Gastrocnemius medialis (tissue), 4 donors: ENCODE data around the gene KDM3A. TPM values are rescaled to one million over a fixed set of nuclear protein-coding genes. Genes with fewer than 3 reads are reported as not detected.

Source experiments
- ATAC-seq, 2 donors: fragments of 150-250 bp; one replicate each; pipeline ENCODE4 v1.9.1; 2016
- DNase-seq, 2 donors: peaks; one replicate each; pipeline ENCODE4 v3.0.0-alpha.2; 2019
- H3K27ac ChIP-seq, 4 donors: fragments of 200-600 bp; sonication (generic); 1 replicate in 1 of 4; 2 replicates in 3 of 4; pipeline ENCODE4 v1.5.1; 2016 to 2018; ENCODE audit warnings: mild to moderate bottlenecking in 2 of 4, moderate library complexity in 1 of 4
- H3K27me3 ChIP-seq, 3 donors: fragments of 200-600 bp; sonication (generic) in 2 of 3; 1 replicate in 1 of 3; 2 replicates in 2 of 3; pipeline versions ENCODE4 v1.5.1 to v1.6.0; 2016 to 2019; ENCODE audit warnings: mild to moderate bottlenecking in 1 of 3, moderate library complexity in 1 of 3
- H3K36me3 ChIP-seq, 2 donors: fragments of 200-600 bp; sonication (generic) in 1 of 2; one replicate each; pipeline ENCODE4 v1.5.1; 2017 to 2018
- H3K4me1 ChIP-seq, 2 donors: fragments of 200-600 bp; sonication (generic) in 1 of 2; one replicate each; pipeline ENCODE4 v1.5.1; 2016 to 2017; ENCODE audit warnings: mild to moderate bottlenecking in 2 of 2
- H3K4me3 ChIP-seq, 4 donors: fragments of 200-600 bp; sonication (generic) in 3 of 4; 1 replicate in 1 of 4; 2 replicates in 3 of 4; pipeline ENCODE4 v1.5.1; 2016 to 2019; ENCODE audit warnings: mild to moderate bottlenecking in 2 of 4
- H3K9me3 ChIP-seq, 3 donors: fragments of 200-600 bp; sonication (generic) in 2 of 3; 1 replicate in 1 of 3; 2 replicates in 2 of 3; pipeline ENCODE4 v1.5.1; 2016 to 2019
- POLR2A ChIP-seq, 2 donors: fragments of 450-650 bp; IDR thresholded peaks; one replicate each; pipeline ENCODE4 v1.6.1; 2017; ENCODE audit warnings: antibody characterized with exemption in 2 of 2, mild to moderate bottlenecking in 2 of 2, moderate library complexity in 2 of 2
- in situ Hi-C, 4 donors: fragments of 200-750 bp; cut with MboI; loops; one replicate each; pipeline versions ENCODE4 v1.15.0 to v1.8.0; 2017; ENCODE audit warnings: low sequenced_read_pairs in 4 of 4
- intact Hi-C: fragments of 100-400 bp; cut with DNase I; formaldehyde crosslinking; loops from one replicate; pipeline ENCODE4 v1.15.1; 2023; ENCODE audit warnings: low total_unique reads
- total RNA-seq, 4 donors: library from RNA; depleted of rRNA; stranded (reverse); fragments of >200 nt; gene quantifications; one replicate each; pipeline versions ENCODE4 v1.1.0 to v1.2.3, GENCODE V29; 2016
- TF ChIP-seq, protein P1 (sequence below), 5 experiments: fragments of 450-650 bp in 3 of 5; fragments of 200-600 bp in 2 of 5; sonication (generic) in 2 of 5; IDR thresholded peaks in 4 of 5; conservative IDR thresholded peaks in 1 of 5; 1 replicate in 4 of 5; 2 replicates in 1 of 5; pipeline ENCODE4 v1.5.1; 2016 to 2019; ENCODE audit warnings: antibody characterized with exemption in 5 of 5, mild to moderate bottlenecking in 3 of 5, moderate library complexity in 3 of 5

KDM3A gene
- total RNA-seq, 4 donors from 2014 or later: 20.7 to 36.8 (median 26.1) TPM

DNA sequence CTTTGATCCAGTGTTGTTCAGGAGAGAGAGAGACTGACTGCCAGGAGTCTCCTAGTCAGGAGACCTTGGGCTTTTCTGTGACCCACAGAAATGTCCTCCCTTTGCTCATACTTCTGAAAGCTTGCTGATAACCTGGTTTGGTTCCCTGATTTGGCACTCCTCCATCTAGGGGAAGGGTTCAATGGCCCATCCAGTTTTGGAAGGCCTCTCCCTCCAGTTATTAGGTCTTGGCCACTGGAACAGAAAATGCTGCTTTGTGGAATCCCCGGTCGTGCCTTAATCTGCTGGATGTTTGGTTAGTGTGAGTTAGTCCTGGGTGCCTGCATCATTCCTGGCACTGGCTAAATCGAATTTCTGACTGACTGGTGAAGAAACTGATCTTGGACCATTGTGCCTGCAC is 35.7 kb downstream of the KDM3A start:
- peaks cover 0 to 9% of the 10 kb centered on the region in 2 donors for H3K4me1 ChIP-seq
- peaks cover 0 to 86% of the 10 kb centered on the region in 2 donors for H3K36me3 ChIP-seq
- TF ChIP-seq, protein P1, sequence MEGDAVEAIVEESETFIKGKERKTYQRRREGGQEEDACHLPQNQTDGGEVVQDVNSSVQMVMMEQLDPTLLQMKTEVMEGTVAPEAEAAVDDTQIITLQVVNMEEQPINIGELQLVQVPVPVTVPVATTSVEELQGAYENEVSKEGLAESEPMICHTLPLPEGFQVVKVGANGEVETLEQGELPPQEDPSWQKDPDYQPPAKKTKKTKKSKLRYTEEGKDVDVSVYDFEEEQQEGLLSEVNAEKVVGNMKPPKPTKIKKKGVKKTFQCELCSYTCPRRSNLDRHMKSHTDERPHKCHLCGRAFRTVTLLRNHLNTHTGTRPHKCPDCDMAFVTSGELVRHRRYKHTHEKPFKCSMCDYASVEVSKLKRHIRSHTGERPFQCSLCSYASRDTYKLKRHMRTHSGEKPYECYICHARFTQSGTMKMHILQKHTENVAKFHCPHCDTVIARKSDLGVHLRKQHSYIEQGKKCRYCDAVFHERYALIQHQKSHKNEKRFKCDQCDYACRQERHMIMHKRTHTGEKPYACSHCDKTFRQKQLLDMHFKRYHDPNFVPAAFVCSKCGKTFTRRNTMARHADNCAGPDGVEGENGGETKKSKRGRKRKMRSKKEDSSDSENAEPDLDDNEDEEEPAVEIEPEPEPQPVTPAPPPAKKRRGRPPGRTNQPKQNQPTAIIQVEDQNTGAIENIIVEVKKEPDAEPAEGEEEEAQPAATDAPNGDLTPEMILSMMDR (IDR thresholded peaks at IDR 0.05 in 4 of 5, conservative IDR thresholded peaks at IDR 0.05 in 1 of 5): no peak
- no peak for TF ChIP-seq POLR2A (IDR thresholded peaks at IDR 0.05)
- no peak overlapping the region for H3K4me3 ChIP-seq
- H3K9me3 ChIP-seq: no peaks in the 10 kb centered on the region
- no peak for DNase-seq
- intact Hi-C loops (no loop called here), in situ Hi-C loops (no loop called here)
- no peak for ATAC-seq
- no peak overlapping the region for H3K27ac ChIP-seq
- no peaks in the 10 kb centered on the region for H3K27me3 ChIP-seq

GRCh38 chr2:86477349-86477748 is 36.2 kb downstream of the KDM3A start:
- in situ Hi-C loops: no loop called here
- Histone ChIP-seq H3K4me3 (no peak overlapping the region), H3K27ac (no peak overlapping the region), H3K36me3 (peaks cover 0 to 86% of the 10 kb centered on the region in 2 donors), H3K4me1 (peaks cover 0 to 11% of the 10 kb centered on the region in 2 donors), H3K27me3 (no peaks in the 10 kb centered on the region), H3K9me3 (no peaks in the 10 kb centered on the region)
- ATAC-seq: peak in 1 of 2 donors; percentile 76
- TF ChIP-seq POLR2A (IDR thresholded peaks at IDR 0.05): no peak
- TF ChIP-seq, protein P1 (IDR thresholded peaks at IDR 0.05 in 4 of 5, conservative IDR thresholded peaks at IDR 0.05 in 1 of 5): no peak
- no peak for DNase-seq
- intact Hi-C loops: no loop called here

- Histone ChIP-seq H3K27me3 (no peaks in the 10 kb centered on the region), H3K36me3 (peaks cover 0 to 89% of the 10 kb centered on the region in 2 donors), H3K9me3 (no peaks in the 10 kb centered on the region), H3K27ac (no peak overlapping the region), H3K4me1 (peaks cover 0 to 20% of the 10 kb centered on the region in 2 donors), H3K4me3 (no peak overlapping the region)
- DNase-seq (no peak), ATAC-seq (no peak)
- intact Hi-C loops: no loop called here
- in situ Hi-C loops: no loop called here
- TF ChIP-seq POLR2A (IDR thresholded peaks at IDR 0.05): no peak
- TF ChIP-seq, protein P1 (IDR thresholded peaks at IDR 0.05 in 4 of 5, conservative IDR thresholded peaks at IDR 0.05 in 1 of 5): no peak
Observed at GRCh38 chr2:86480105-86480504, 38.9 kb downstream of the KDM3A start.

- Histone ChIP-seq H3K4me3 (no peak overlapping the region), H3K9me3 (no peaks in the 10 kb centered on the region), H3K4me1 (peaks cover 0 to 16% of the 10 kb centered on the region in 2 donors), H3K36me3 (peaks cover 0 to 97% of the 10 kb centered on the region in 2 donors), H3K27ac (peak overlapping the region in 1 of 4 donors; percentile 52), H3K27me3 (no peaks in the 10 kb centered on the region)
- TF ChIP-seq POLR2A (IDR thresholded peaks at IDR 0.05): no peak
- TF ChIP-seq, protein P1 (IDR thresholded peaks at IDR 0.05 in 4 of 5, conservative IDR thresholded peaks at IDR 0.05 in 1 of 5): no peak
- DNase-seq (no peak), ATAC-seq (no peak)
- intact Hi-C loops: no loop called here
- in situ Hi-C loops: no loop called here
Observed at GRCh38 chr2:86482034-86482433, 40.9 kb downstream of the KDM3A start.

GRCh38 chr2:86484385-86484784 is 43.2 kb downstream of the KDM3A start:
- DNase-seq: no peak
- no peak for ATAC-seq
- H3K27me3 ChIP-seq: no peaks in the 10 kb centered on the region
- no peak for TF ChIP-seq POLR2A (IDR thresholded peaks at IDR 0.05)
- TF ChIP-seq, protein P1 (IDR thresholded peaks at IDR 0.05 in 4 of 5, conservative IDR thresholded peaks at IDR 0.05 in 1 of 5): no peak
- no peaks in the 10 kb centered on the region for H3K9me3 ChIP-seq
- no peak overlapping the region for H3K4me3 ChIP-seq
- peaks cover 0 to 85% of the 10 kb centered on the region in 2 donors for H3K36me3 ChIP-seq
- peak overlapping the region in 2 of 4 donors; percentile 17 to 20 for H3K27ac ChIP-seq
- H3K4me1 ChIP-seq: peaks cover 1 to 16% of the 10 kb centered on the region in 2 donors
- in situ Hi-C loops: no loop called here
- intact Hi-C loops: no loop called here
